Measurements from ENCODE around the gene VAMP1. TPM values are rescaled to one million over a fixed set of nuclear protein-coding genes. Genes with fewer than 3 reads are reported as not detected.
"Not testable (repeated sequence)": the region's sequence is repeated elsewhere in the genome, so short reads cannot be mapped to it uniquely, and the experiment has no call there.

VAMP1 gene
- total and polyA plus RNA-seq, 2 donors: 8.9 to 17.2 TPM

GRCh38 chr12:6475233-6475975, 4.9 kb upstream of the VAMP1 start:
- 97% methylated on average over 43 of the region's 48 CpGs for WGBS
- not testable (repeated sequence) for H3K9me3 ChIP-seq (ENCODE audit: control insufficient read depth in 2 of 2, insufficient read depth in 1 of 2, low read length in 1 of 2); H3K36me3 ChIP-seq (ENCODE audit: control insufficient read depth in 2 of 2, insufficient read depth in 2 of 2, low read length in 1 of 2); H3K4me3 ChIP-seq (ENCODE audit: low read length in 2 of 2); H3K27ac ChIP-seq (ENCODE audit: low read depth in 1 of 2, low read length in 1 of 2); DNase-seq (ENCODE audit: low read depth in 6 of 9, low spot score in 9 of 9); H3K27me3 ChIP-seq (ENCODE audit: control insufficient read depth in 2 of 2, insufficient read depth in 1 of 2, low read length in 1 of 2)
- peaks cover 9 to 10% of the 10 kb centered on the region in 2 donors for H3K4me1 ChIP-seq (ENCODE audit: control insufficient read depth in 2 of 2, insufficient read depth in 2 of 2, low read length in 2 of 2)

- H3K27me3 ChIP-seq (ENCODE audit: control insufficient read depth in 2 of 2, insufficient read depth in 1 of 2, low read length in 1 of 2): no peaks in the 10 kb centered on the region
- 92% methylated on average over 11 of the region's 11 CpGs for WGBS
- H3K4me3 ChIP-seq (ENCODE audit: low read length in 2 of 2): no peak overlapping the region
- H3K27ac ChIP-seq (ENCODE audit: low read depth in 1 of 2, low read length in 1 of 2): no peak overlapping the region
- peaks cover 3 to 11% of the 10 kb centered on the region in 2 donors for H3K36me3 ChIP-seq (ENCODE audit: control insufficient read depth in 2 of 2, insufficient read depth in 2 of 2, low read length in 1 of 2)
- H3K9me3 ChIP-seq (ENCODE audit: control insufficient read depth in 2 of 2, insufficient read depth in 1 of 2, low read length in 1 of 2): no peaks in the 10 kb centered on the region
- DNase-seq (ENCODE audit: low read depth in 6 of 9, low spot score in 9 of 9): no peak
- H3K4me1 ChIP-seq (ENCODE audit: control insufficient read depth in 2 of 2, insufficient read depth in 2 of 2, low read length in 2 of 2): peaks cover 24 to 29% of the 10 kb centered on the region in 2 donors
Observed at GRCh38 chr12:6472491-6472890, 2.0 kb upstream of the VAMP1 start.

GRCh38 chr12:6471989-6472360, 1.5 kb upstream of the VAMP1 start:
- Histone ChIP-seq H3K27ac (ENCODE audit: low read depth in 1 of 2, low read length in 1 of 2) (no peak overlapping the region), H3K4me3 (ENCODE audit: low read length in 2 of 2) (no peak overlapping the region), H3K27me3 (ENCODE audit: control insufficient read depth in 2 of 2, insufficient read depth in 1 of 2, low read length in 1 of 2) (no peaks in the 10 kb centered on the region), H3K4me1 (ENCODE audit: control insufficient read depth in 2 of 2, insufficient read depth in 2 of 2, low read length in 2 of 2) (peaks cover 24 to 29% of the 10 kb centered on the region in 2 donors), H3K9me3 (ENCODE audit: control insufficient read depth in 2 of 2, insufficient read depth in 1 of 2, low read length in 1 of 2) (no peaks in the 10 kb centered on the region), H3K36me3 (ENCODE audit: control insufficient read depth in 2 of 2, insufficient read depth in 2 of 2, low read length in 1 of 2) (peaks cover 3 to 13% of the 10 kb centered on the region in 2 donors)
- 97% methylated on average over 1 of the region's 1 CpG for WGBS
- DNase-seq (ENCODE audit: low read depth in 6 of 9, low spot score in 9 of 9): no peak

- no peaks in the 10 kb centered on the region for H3K27me3 ChIP-seq (ENCODE audit: control insufficient read depth in 2 of 2, insufficient read depth in 1 of 2, low read length in 1 of 2)
- H3K4me3 ChIP-seq (ENCODE audit: low read length in 2 of 2): peak overlapping the region; percentile 76 to 85
- H3K27ac ChIP-seq (ENCODE audit: low read depth in 1 of 2, low read length in 1 of 2): peak overlapping the region; percentile 93 to 95
- H3K9me3 ChIP-seq (ENCODE audit: control insufficient read depth in 2 of 2, insufficient read depth in 1 of 2, low read length in 1 of 2): no peaks in the 10 kb centered on the region
- peak in 1 of 9 donors; percentile 50 for DNase-seq (ENCODE audit: low read depth in 6 of 9, low spot score in 9 of 9)
- H3K36me3 ChIP-seq (ENCODE audit: control insufficient read depth in 2 of 2, insufficient read depth in 2 of 2, low read length in 1 of 2): peaks cover 16 to 31% of the 10 kb centered on the region in 2 donors
- H3K4me1 ChIP-seq (ENCODE audit: control insufficient read depth in 2 of 2, insufficient read depth in 2 of 2, low read length in 2 of 2): peaks cover 21 to 40% of the 10 kb centered on the region in 2 donors
- 34% methylated on average over 16 of the region's 16 CpGs for WGBS
Observed at GRCh38 chr12:6469609-6470374, 685 bp downstream of the VAMP1 start.

GRCh38 chr12:6469092-6469491, 1.4 kb downstream of the VAMP1 start:
- Histone ChIP-seq H3K9me3 (ENCODE audit: control insufficient read depth in 2 of 2, insufficient read depth in 1 of 2, low read length in 1 of 2) (peaks cover 0 to 4% of the 10 kb centered on the region in 2 donors), H3K36me3 (ENCODE audit: control insufficient read depth in 2 of 2, insufficient read depth in 2 of 2, low read length in 1 of 2) (peaks cover 23 to 38% of the 10 kb centered on the region in 2 donors), H3K27me3 (ENCODE audit: control insufficient read depth in 2 of 2, insufficient read depth in 1 of 2, low read length in 1 of 2) (no peaks in the 10 kb centered on the region), H3K4me1 (ENCODE audit: control insufficient read depth in 2 of 2, insufficient read depth in 2 of 2, low read length in 2 of 2) (peaks cover 28 to 47% of the 10 kb centered on the region in 2 donors), H3K4me3 (ENCODE audit: low read length in 2 of 2) (peak overlapping the region; percentile 76 to 85), H3K27ac (ENCODE audit: low read depth in 1 of 2, low read length in 1 of 2) (no peak overlapping the region)
- no peak for DNase-seq (ENCODE audit: low read depth in 6 of 9, low spot score in 9 of 9)
- 90% methylated on average over 6 of the region's 6 CpGs for WGBS

GRCh38 chr12:6468283-6468575, 2.2 kb downstream of the VAMP1 start:
- Histone ChIP-seq H3K36me3 (ENCODE audit: control insufficient read depth in 2 of 2, insufficient read depth in 2 of 2, low read length in 1 of 2) (peaks cover 31 to 47% of the 10 kb centered on the region in 2 donors), H3K9me3 (ENCODE audit: control insufficient read depth in 2 of 2, insufficient read depth in 1 of 2, low read length in 1 of 2) (peaks cover 0 to 4% of the 10 kb centered on the region in 2 donors), H3K4me1 (ENCODE audit: control insufficient read depth in 2 of 2, insufficient read depth in 2 of 2, low read length in 2 of 2) (peaks cover 37 to 55% of the 10 kb centered on the region in 2 donors), H3K27me3 (ENCODE audit: control insufficient read depth in 2 of 2, insufficient read depth in 1 of 2, low read length in 1 of 2) (no peaks in the 10 kb centered on the region), H3K27ac (ENCODE audit: low read depth in 1 of 2, low read length in 1 of 2) (no peak overlapping the region), H3K4me3 (ENCODE audit: low read length in 2 of 2) (no peak overlapping the region)
- no peak for DNase-seq (ENCODE audit: low read depth in 6 of 9, low spot score in 9 of 9)

GRCh38 chr12:6467571-6468282, 2.8 kb downstream of the VAMP1 start:
- H3K36me3 ChIP-seq (ENCODE audit: control insufficient read depth in 2 of 2, insufficient read depth in 2 of 2, low read length in 1 of 2): peaks cover 36 to 52% of the 10 kb centered on the region in 2 donors
- H3K27me3 ChIP-seq (ENCODE audit: control insufficient read depth in 2 of 2, insufficient read depth in 1 of 2, low read length in 1 of 2); H3K9me3 ChIP-seq (ENCODE audit: control insufficient read depth in 2 of 2, insufficient read depth in 1 of 2, low read length in 1 of 2); H3K27ac ChIP-seq (ENCODE audit: low read depth in 1 of 2, low read length in 1 of 2); DNase-seq (ENCODE audit: low read depth in 6 of 9, low spot score in 9 of 9); H3K4me3 ChIP-seq (ENCODE audit: low read length in 2 of 2): not testable (repeated sequence)
- H3K4me1 ChIP-seq (ENCODE audit: control insufficient read depth in 2 of 2, insufficient read depth in 2 of 2, low read length in 2 of 2): peaks cover 42 to 60% of the 10 kb centered on the region in 2 donors
- 98% methylated on average over 9 of the region's 9 CpGs for WGBS

GRCh38 chr12:6466751-6467150, 3.7 kb downstream of the VAMP1 start:
- H3K27ac ChIP-seq (ENCODE audit: low read depth in 1 of 2, low read length in 1 of 2): not testable (repeated sequence)
- 87% methylated on average over 4 of the region's 4 CpGs for WGBS
- H3K4me1 ChIP-seq (ENCODE audit: control insufficient read depth in 2 of 2, insufficient read depth in 2 of 2, low read length in 2 of 2): peaks cover 48 to 70% of the 10 kb centered on the region in 2 donors

GRCh38 chr12:6466184-6466573, 4.3 kb downstream of the VAMP1 start:
- whole genome bisulfite sequencing: 97% methylated on average over 5 of the region's 5 CpGs
- Histone ChIP-seq H3K4me3 (ENCODE audit: low read length in 2 of 2) (no peak overlapping the region), H3K27me3 (ENCODE audit: control insufficient read depth in 2 of 2, insufficient read depth in 1 of 2, low read length in 1 of 2) (no peaks in the 10 kb centered on the region), H3K36me3 (ENCODE audit: control insufficient read depth in 2 of 2, insufficient read depth in 2 of 2, low read length in 1 of 2) (peaks cover 39 to 68% of the 10 kb centered on the region in 2 donors), H3K9me3 (ENCODE audit: control insufficient read depth in 2 of 2, insufficient read depth in 1 of 2, low read length in 1 of 2) (peaks cover 0 to 4% of the 10 kb centered on the region in 2 donors), H3K4me1 (ENCODE audit: control insufficient read depth in 2 of 2, insufficient read depth in 2 of 2, low read length in 2 of 2) (peaks cover 51 to 72% of the 10 kb centered on the region in 2 donors), H3K27ac (ENCODE audit: low read depth in 1 of 2, low read length in 1 of 2) (no peak overlapping the region)
- DNase-seq (ENCODE audit: low read depth in 6 of 9, low spot score in 9 of 9): no peak

More at GRCh38 chr12:6466751-6467150, 3.7 kb downstream of the VAMP1 start:
- not testable (repeated sequence) for H3K4me3 ChIP-seq (ENCODE audit: low read length in 2 of 2); H3K9me3 ChIP-seq (ENCODE audit: control insufficient read depth in 2 of 2, insufficient read depth in 1 of 2, low read length in 1 of 2); DNase-seq (ENCODE audit: low read depth in 6 of 9, low spot score in 9 of 9); H3K27me3 ChIP-seq (ENCODE audit: control insufficient read depth in 2 of 2, insufficient read depth in 1 of 2, low read length in 1 of 2)
- H3K36me3 ChIP-seq (ENCODE audit: control insufficient read depth in 2 of 2, insufficient read depth in 2 of 2, low read length in 1 of 2): peaks cover 39 to 62% of the 10 kb centered on the region in 2 donors
